G401 (cell line): ENCODE measurements around the gene PPP1R12A. TPM values are rescaled to one million over a fixed set of nuclear protein-coding genes. Genes with fewer than 3 reads are reported as not detected.
A peak's percentile ranks its signal among the peaks of the same experiment; 100 is the strongest.
"Not testable (repeated sequence)": the region's sequence is repeated elsewhere in the genome, so short reads cannot be mapped to it uniquely, and the experiment has no call there.

Experiments
- DNase-seq: peaks from one replicate; pipeline ENCODE4 v3.0.0-alpha.2; 2015; ENCODE audit warnings: low spot score
- in situ Hi-C: cut with HindIII; loops from 2 replicates; pipeline ENCODE4 v1.10.0; 2016; ENCODE audit warnings: low sequenced_read_pairs, mixed read lengths
- total RNA-seq: library from RNA; depleted of rRNA; stranded (reverse); fragments of >200 nt; shearing (Covaris generic); gene quantifications from 2 replicates; pipeline ENCODE4 v1.2.3, GENCODE V29; 2014; rRNA removed

PPP1R12A gene
- 45.4 and 57.0 TPM in 2 replicates for total RNA-seq

DNA sequence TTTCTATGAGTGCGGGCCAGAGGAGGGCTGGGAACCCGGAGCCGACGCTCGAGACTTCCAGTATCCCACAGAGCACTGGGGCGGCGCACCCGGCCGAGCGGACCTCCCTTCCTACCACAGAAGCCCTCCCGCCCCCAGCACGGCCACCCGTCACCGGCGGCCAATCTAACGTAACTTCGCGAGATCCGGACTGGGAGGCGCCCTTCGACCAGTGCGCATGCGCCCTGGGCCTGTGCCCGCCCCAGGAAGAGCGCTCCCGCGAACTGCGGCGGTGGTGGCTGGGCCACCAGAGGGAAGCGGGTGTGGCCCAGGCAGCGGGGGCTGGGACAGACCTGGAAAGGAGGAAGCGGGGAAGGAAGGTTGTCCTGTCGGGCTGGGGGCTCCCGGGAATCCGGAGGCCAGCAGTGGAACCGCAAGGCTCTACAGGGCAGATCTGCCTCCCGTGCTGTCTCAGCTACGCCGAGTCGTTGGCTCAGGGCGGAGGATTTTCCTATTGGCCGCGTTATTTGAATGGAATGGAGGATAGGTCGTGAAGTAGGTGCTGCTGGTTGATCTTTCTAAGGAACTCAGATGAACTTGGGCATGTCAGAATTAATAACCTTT, at the start of gene PPP1R12A:
Gene PPP1R12A, minus strand, starts transcription at position 77 of the 603 bp plus-strand sequence. CDS start 166 bp downstream, outside the sequence.
- DNase-seq: peak; percentile 95
- in situ Hi-C loops: no loop called here

- no peak for DNase-seq
- in situ Hi-C loops: no loop called here
Measured at GRCh38 chr12:79983986-79984620, 49.2 kb upstream of the PPP1R12A start.

DNA sequence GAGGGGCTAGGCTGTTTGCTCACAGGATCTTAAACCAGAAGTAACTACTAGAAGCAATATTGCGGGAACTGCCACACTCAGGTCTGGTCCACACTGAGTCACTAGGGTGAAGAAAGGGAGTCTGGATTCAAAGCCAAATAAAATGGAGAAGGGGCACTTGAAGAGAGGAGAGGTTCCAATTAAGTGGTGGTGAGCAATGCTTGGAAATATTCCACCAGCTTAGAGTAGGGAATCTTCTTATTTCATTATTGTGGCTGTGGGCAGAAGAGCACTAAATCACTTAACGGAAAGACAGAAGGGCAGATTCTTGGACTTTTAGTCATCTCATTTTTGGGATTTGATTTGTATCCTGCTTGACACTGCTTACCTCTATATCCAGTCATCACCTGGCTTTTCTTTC, 48.6 kb upstream of the PPP1R12A start:
- no peak for DNase-seq
- in situ Hi-C loops: no loop called here

DNA sequence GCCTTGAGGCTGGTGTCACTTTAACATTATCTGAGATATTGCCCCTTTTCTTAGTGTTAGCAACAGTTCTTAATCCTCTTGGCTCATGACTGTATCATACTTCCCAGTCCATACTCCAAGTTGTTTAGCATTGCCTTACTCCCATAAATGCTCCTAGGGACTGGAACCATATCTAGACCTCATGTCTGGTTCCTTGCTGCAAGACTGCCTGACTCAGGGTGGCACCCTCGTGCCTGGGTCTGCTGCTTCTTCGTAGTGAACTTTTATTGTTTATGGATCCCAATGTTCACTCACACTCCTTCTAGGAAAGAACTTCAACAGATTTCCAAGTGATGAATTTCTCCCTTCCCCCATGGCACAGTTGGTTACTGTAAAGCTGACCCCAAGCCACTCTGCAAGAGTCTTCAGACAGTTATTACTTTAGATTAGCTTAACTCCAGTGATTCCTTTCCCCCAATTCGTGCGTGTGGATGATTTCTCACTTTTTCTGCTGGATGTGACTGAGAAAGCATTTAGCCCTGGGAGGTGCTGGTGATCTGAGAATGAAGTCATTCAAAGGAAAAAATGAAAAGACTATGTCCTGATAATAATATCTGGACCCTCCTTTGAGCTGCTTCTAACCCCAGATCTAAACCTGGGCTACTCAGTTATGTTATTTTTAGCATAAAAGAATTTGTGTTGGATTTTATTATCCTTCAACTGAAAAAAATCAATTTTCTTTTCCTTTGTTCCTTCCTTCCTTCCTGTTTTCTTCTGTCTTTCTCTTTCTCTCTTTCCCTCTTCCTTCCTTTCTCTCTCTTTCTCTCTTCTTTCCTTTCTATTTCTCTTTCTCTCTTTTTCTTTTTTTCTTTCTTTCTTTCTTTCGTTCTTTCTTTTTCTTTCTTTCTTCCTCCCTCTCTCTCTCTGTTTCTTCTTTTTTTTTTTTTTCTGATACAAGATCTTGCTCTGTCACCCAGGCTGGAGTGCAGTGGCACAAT, 47.5 kb upstream of the PPP1R12A start:
- DNase-seq: no peak
- in situ Hi-C loops: no loop called here

DNA sequence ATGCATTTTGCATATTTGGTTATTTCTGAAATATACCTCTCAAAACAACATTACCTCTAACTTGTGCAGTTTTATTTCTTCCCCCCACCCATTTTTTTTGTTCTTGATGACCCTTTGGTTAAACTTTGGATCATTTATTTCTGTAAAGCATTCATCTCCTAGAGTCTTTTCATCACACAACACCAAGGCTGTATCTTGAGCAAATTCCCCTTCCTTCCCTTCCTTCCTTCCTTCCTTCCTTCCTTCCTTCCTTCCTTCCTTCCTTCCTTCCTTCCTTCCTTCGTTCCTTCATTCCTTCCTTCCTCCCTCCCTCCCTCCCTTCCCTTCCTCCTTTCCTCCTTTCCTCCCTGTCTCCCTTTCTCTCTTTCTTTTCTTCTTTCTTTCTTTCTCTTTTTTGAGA, 43.8 kb upstream of the PPP1R12A start:
- DNase-seq: no peak
- in situ Hi-C loops: no loop called here

DNA sequence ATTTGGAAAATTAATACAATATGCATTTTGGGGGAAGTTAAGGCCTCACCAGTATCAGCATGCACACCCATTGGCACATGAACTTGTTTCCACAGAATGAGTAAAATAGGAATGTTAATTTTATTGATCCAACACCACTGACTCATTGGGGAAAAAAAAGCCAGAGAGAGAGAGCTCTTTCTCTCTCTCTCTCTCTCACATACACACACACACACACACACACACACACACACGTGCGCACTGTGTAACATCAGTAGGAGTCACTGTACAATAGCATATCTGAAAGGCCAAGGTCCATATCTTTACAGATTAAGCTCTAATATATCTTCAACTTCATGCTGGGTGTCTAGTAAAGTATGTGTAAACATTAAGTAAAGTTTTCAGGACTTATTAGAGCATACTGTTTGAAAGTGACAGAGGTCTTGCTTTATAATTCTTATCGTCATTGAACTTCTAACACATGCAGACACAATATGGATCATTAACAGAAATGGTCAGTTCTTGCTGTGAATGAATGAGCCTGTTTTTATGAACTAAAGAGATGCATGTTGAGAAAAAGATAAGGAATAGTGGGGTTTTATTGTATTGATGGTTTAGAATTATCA, 43.1 kb upstream of the PPP1R12A start:
- in situ Hi-C loops: not testable (repeated sequence)

GRCh38 chr12:79975143-79975542, 40.2 kb upstream of the PPP1R12A start:
- no peak for DNase-seq

More for the DNA sequence above, 43.1 kb upstream of the PPP1R12A start:
- not testable (repeated sequence) for DNase-seq

DNA sequence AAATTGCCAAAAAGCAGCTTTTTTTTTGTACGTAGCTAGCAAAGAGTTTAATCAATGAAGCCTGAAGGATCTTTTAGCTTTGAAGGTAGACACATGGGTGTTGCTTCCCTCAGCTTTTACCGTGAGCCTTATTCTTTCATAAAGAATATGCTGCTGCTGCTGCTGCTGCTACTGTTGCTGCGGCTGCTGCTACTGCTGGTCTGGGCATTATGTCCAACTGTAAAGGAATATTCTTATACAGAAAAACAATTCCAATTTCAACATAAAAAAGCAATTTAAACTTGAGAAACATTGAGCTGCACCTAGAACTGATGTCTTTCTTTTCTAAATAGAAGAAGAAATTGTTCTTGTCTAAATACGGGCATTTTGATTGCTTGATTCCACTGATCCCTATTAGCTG, 38.9 kb upstream of the PPP1R12A start:
- in situ Hi-C loops: no loop called here
- peak; percentile 4 for DNase-seq

More at GRCh38 chr12:79975143-79975542, 40.2 kb upstream of the PPP1R12A start:
- in situ Hi-C loops: no loop called here

DNA sequence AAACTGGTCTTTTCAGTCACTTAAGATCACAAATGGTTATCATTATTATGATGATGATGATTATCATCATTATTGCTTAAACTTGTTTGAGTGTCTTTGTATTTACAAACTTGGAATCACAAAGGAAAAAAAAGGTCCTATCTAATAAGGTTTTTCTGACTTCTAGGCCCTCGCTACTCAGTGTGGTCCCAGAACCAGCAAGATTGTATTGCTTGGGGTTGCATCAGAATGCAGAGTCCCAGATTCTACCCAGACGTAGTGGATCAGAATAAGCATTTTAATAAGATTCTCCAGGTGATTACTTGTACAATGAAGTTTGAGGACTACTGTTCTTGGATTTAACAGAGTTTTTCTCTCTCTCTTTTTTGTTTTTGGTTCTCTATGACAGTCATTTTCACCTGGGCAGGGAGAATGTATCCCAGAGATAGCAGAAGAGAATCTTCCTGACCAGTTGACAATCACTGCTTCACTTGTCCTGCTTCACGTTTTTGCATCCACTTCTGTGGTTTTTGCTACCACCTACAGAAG, 29.3 kb upstream of the PPP1R12A start:
- no peak for DNase-seq
- in situ Hi-C loops: no loop called here

DNA sequence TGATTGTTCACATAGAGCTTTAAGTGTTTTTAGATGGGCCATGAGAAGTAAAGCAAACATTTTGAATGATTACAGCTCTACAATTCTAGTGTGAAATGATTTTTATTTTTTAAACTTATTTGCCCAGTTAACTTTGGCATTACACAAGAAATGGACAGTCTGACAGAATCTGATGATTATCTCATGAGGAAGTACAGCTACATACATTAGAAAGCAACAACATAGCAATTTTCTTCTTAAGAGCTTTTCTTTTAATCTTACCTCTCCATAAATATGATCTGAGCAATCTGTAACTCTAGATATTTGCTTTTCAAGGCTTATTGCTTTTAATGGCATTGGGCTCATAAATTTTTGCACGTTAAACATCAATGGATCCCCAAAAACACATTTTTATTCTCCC, 26.5 kb upstream of the PPP1R12A start:
- in situ Hi-C loops: no loop called here
- DNase-seq: no peak

DNA sequence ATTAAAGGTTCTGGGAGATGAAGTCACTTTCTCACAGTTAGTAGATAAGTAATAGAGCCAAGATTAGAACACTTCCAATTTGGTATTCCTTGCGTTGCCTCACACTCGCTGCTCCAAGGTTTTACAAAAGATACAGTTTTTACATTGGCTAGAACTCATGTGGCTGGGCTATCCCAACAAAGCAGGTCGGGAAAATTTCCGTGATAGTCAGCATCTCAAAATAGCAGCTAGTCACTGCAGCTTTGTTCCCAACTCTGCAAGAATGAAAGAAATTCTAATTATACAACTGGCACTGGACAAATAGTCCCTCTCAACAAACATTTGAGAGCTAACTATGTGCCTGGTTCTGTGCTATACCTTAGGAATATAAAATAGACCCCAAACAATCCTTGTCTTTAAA, 24.6 kb upstream of the PPP1R12A start:
- in situ Hi-C loops: no loop called here
- peak; percentile 6 for DNase-seq

DNA sequence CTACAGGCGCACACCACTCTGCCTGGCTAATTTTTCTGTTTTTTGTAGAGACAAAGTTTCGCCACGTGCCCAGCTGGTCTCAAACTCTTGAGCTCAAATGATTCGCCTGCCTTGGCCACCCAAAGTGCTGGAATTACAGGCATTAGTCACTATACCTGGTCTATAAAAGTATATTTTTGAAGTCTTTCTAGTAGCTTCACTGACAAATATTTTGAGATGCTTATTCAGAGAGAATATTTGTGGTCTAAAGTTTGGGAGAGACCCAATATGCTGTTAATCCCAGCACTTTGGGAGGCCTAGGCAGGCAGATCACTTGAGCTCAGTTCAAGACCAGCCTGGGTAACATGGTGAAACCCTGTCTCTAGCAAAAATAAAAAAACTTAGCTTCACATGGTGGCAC, 22.0 kb upstream of the PPP1R12A start:
- in situ Hi-C loops: no loop called here
- DNase-seq: no peak

GRCh38 chr12:79955561-79955960, 20.7 kb upstream of the PPP1R12A start:
- no peak for DNase-seq
- in situ Hi-C loops: no loop called here

DNA sequence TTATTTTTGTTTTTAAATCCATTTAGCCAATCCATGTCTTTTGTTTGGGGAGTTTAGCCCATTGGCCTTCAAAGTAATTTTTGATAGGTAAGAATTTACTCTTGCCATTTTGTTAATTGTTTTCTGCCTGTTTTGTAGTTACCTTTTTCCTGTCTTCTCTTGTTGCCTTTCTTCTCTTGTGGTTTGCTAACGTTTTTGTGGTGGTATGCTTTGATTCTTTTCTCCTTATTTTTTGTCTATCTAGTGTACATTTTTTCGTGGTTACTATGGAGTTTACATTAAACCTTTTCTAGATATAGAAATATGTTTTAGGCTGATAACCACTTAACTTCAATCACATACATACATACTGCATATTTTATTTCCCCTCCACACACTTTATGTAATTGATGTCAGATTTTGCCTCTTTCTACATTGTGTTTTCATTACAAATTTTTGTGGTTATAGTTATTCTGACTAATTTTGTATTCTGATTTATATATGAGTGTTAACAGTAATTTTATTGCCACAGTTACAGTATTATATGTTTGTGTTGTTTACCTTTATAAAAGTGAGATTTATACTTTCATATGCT, 19.2 kb upstream of the PPP1R12A start:
- in situ Hi-C loops: no loop called here

GRCh38 chr12:79949098-79949497, 14.2 kb upstream of the PPP1R12A start:
- DNase-seq: no peak
- in situ Hi-C loops: no loop called here

More for the DNA sequence above, 19.2 kb upstream of the PPP1R12A start:
- DNase-seq: no peak

DNA sequence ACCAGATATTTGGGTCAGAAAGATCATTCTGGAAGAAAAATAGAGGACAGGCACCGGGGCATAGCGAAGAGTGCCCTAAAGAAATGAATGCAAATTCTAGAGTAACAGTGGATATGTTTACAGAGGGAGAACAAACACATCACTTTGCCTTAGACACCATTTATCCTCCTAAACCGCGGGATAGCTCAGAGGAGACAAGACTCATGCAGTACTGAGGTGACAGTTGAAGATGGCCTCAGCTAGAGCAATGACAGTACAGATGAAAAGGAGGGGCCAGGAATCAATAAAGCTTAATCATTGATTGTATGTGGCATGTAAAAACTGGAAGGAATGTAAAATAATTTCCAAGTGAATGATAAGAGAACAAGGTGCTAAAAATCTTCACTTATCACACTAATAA, 10.5 kb upstream of the PPP1R12A start:
- in situ Hi-C loops: no loop called here
- no peak for DNase-seq

DNA sequence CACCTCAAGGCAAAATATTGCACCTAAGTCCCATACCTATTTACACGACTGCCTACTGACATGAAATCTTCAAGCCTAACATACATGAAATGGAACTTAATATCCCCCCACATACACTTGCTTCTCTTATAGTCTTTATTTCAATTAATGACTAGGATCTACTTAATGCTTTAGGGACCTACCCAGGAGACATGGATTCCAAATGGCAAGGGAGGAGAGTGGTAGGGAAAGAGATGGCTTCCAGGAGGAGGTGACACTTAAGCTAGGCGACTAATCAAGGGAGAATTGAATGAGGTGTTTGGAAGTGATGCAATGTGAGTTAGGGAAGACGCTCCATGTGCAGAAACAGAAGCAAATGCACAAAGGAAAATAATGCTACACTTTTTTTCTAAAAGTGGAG, 9.7 kb upstream of the PPP1R12A start:
- in situ Hi-C loops: no loop called here
- DNase-seq: no peak

GRCh38 chr12:79942846-79943245, 7.9 kb upstream of the PPP1R12A start:
- in situ Hi-C loops, DNase-seq: not testable (repeated sequence)

GRCh38 chr12:79939728-79940310, 4.9 kb upstream of the PPP1R12A start:
- in situ Hi-C loops: no loop called here
- no peak for DNase-seq
